Embryonic facial prominence (tissue), 1 donor: ENCODE data around the gene SHISA7.

Experiments used
- DNase-seq: peaks from one replicate; pipeline ENCODE4 v3.0.0-alpha.2; 2016; ENCODE audit errors: extremely low spot score

The SHISA7 gene

GRCh38 chr19:55443045-55443823 lies at the start of gene SHISA7:
Gene SHISA7, minus strand, starts transcription at chr19:55443300. Its CDS starts 437 bp downstream, at chr19:55442863.
- DNase-seq, result no peak

GRCh38 chr19:55492362-55492944 lies 49.4 kb upstream of the SHISA7 start:
- no peak for DNase-seq

- no peak for DNase-seq
Measured at GRCh38 chr19:55491546-55492360, 48.7 kb upstream of the SHISA7 start.

- DNase-seq, result no peak
Measured at GRCh38 chr19:55490478-55491432, 47.7 kb upstream of the SHISA7 start.

GRCh38 chr19:55489711-55490477 lies 46.8 kb upstream of the SHISA7 start:
- no peak for DNase-seq

GRCh38 chr19:55488986-55489710 lies 46.0 kb upstream of the SHISA7 start:
- no peak for DNase-seq

GRCh38 chr19:55487924-55488687 lies 45.0 kb upstream of the SHISA7 start, which contains the start of gene SSC5D:
Gene SSC5D, plus strand, starts transcription at chr19:55488436. Its CDS starts 154 bp downstream, at chr19:55488590.
- DNase-seq, result no peak

GRCh38 chr19:55486971-55487923 lies 44.1 kb upstream of the SHISA7 start:
- no peak for DNase-seq

- DNase-seq, result no peak
Measured at GRCh38 chr19:55486043-55486970, 43.2 kb upstream of the SHISA7 start.

GRCh38 chr19:55485439-55486011 lies 42.4 kb upstream of the SHISA7 start:
- no peak for DNase-seq

GRCh38 chr19:55484593-55485438 lies 41.7 kb upstream of the SHISA7 start, which contains the start of gene NAT14:
Gene NAT14, plus strand, starts transcription at chr19:55485188. Its CDS starts 521 bp downstream, at chr19:55485709.
- peak; percentile 40 for DNase-seq

- no peak for DNase-seq
Measured at GRCh38 chr19:55483706-55484592, 40.8 kb upstream of the SHISA7 start.

GRCh38 chr19:55482967-55483705 lies 40.0 kb upstream of the SHISA7 start:
- DNase-seq, result no peak
